GM23338 (cell line): ENCODE measurements around the gene TRAK1. TPM values are rescaled to one million over a fixed set of nuclear protein-coding genes. Genes with fewer than 3 reads are reported as not detected.

Experiments
- ATAC-seq: fragments of 200-7000 bp; cut with Tn5 transposase; 3 replicates; pipeline ENCODE4 v1.9.1; 2020
- DNase-seq: peaks from one replicate; pipeline ENCODE4 v3.0.0-alpha.2; 2015; ENCODE audit warnings: low spot score
- H2AFZ ChIP-seq: fragments of 200-600 bp; sonication (generic); 2 replicates; pipeline ENCODE4 v1.8.0; 2016; ENCODE audit warnings: antibody characterized with exemption, mild to moderate bottlenecking, moderate library complexity
- H3F3A ChIP-seq: fragments of 200-600 bp; sonication (generic); replicated peaks from 2 replicates; pipeline ENCODE4 v1.8.0; 2017; ENCODE audit warnings: antibody characterized with exemption, mixed run types, low read depth
- H3K27ac ChIP-seq: fragments of 200-600 bp; sonication (generic); 2 replicates; pipeline ENCODE4 v1.6.1; 2016; ENCODE audit warnings: low read depth
- H3K27me3 ChIP-seq: fragments of 200-600 bp; sonication (generic); 2 replicates; pipeline ENCODE4 v1.8.0; 2016; ENCODE audit warnings: mild to moderate bottlenecking, mixed run types, moderate library complexity; ENCODE audit not compliant: insufficient read depth
- H3K36me3 ChIP-seq: fragments of 200-600 bp; sonication (generic); 2 replicates; pipeline ENCODE4 v1.8.0; 2016; ENCODE audit warnings: mild to moderate bottlenecking; ENCODE audit not compliant: insufficient read depth
- H3K4me1 ChIP-seq: fragments of 200-600 bp; sonication (generic); 2 replicates; pipeline ENCODE4 v1.8.0; 2016; ENCODE audit warnings: mild to moderate bottlenecking, moderate library complexity; ENCODE audit not compliant: insufficient read depth
- H3K4me2 ChIP-seq: fragments of 200-600 bp; sonication (generic); 2 replicates; pipeline ENCODE4 v1.7.1; 2017; ENCODE audit warnings: mixed run types
- H3K4me3 ChIP-seq: fragments of 200-600 bp; sonication (generic); 2 replicates; pipeline ENCODE4 v1.6.1; 2016; ENCODE audit warnings: mixed run types
- H3K79me2 ChIP-seq: fragments of 200-600 bp; sonication (generic); replicated peaks from 2 replicates; pipeline ENCODE4 v1.8.0; 2017; ENCODE audit warnings: mild to moderate bottlenecking; ENCODE audit not compliant: insufficient read depth
- H3K9me2 ChIP-seq: fragments of 200-600 bp; sonication (generic); 2 replicates; pipeline ENCODE4 v1.8.0; 2017; ENCODE audit not compliant: insufficient read depth
- H4K20me1 ChIP-seq: fragments of 200-600 bp; sonication (generic); replicated peaks from 2 replicates; pipeline ENCODE4 v1.8.0; 2017; ENCODE audit warnings: mild to moderate bottlenecking; ENCODE audit not compliant: insufficient read depth
- H3K27ac Mint-ChIP-seq: 2 replicates; pipeline ENCODE4 v1.8.0; 2020; ENCODE audit warnings: inconsistent platforms, mild to moderate bottlenecking, moderate library complexity, mixed read lengths
- H3K27me3 Mint-ChIP-seq: 3 replicates; pipeline ENCODE4 v1.8.0; 2022; ENCODE audit warnings: low read depth, mild to moderate bottlenecking, moderate library complexity, mixed read lengths, inconsistent platforms; ENCODE audit not compliant: insufficient read depth, poor library complexity
- H3K36me3 Mint-ChIP-seq: 3 replicates; pipeline ENCODE4 v1.8.0; 2021; ENCODE audit warnings: low read depth, mild to moderate bottlenecking, inconsistent platforms, moderate library complexity, mixed read lengths
- H3K4me1 Mint-ChIP-seq: 3 replicates; pipeline ENCODE4 v1.8.0; 2020; ENCODE audit warnings: mild to moderate bottlenecking, inconsistent platforms, mixed read lengths
- H3K4me3 Mint-ChIP-seq: 3 replicates; pipeline ENCODE4 v1.8.0; 2021; ENCODE audit warnings: moderate library complexity, mild to moderate bottlenecking, inconsistent platforms, mixed read lengths
- H3K9me3 Mint-ChIP-seq: 3 replicates; pipeline ENCODE4 v1.8.0; 2020; ENCODE audit warnings: moderate library complexity, mild to moderate bottlenecking, inconsistent platforms, mixed read lengths
- EZH2 ChIP-seq: fragments of 200-600 bp; sonication (generic); IDR thresholded peaks from one replicate; pipeline ENCODE4 v1.8.0; 2017; ENCODE audit warnings: antibody characterized with exemption, mild to moderate bottlenecking, low read depth; ENCODE audit not compliant: unreplicated experiment
- JUNB ChIP-seq: IDR thresholded peaks from one replicate; pipeline ENCODE4 v1.6.1; 2016; ENCODE audit warnings: antibody characterized with exemption; ENCODE audit not compliant: unreplicated experiment
- POLR2AphosphoS5 ChIP-seq: IDR thresholded peaks from 2 replicates; pipeline ENCODE4 v1.6.1; 2016; ENCODE audit warnings: antibody characterized with exemption, low read depth
- REST ChIP-seq: IDR thresholded peaks from one replicate; pipeline ENCODE4 v1.6.1; 2018; ENCODE audit warnings: antibody characterized with exemption; ENCODE audit not compliant: unreplicated experiment
- STAT1 ChIP-seq: IDR thresholded peaks from one replicate; pipeline ENCODE4 v1.6.1; 2016; ENCODE audit warnings: antibody characterized with exemption; ENCODE audit not compliant: unreplicated experiment
- ZNF114 ChIP-seq: fragments of 250-450 bp; sonication (Bioruptor Pico); IDR thresholded peaks from 2 replicates; pipeline ENCODE4 v1.5.0; 2020; ENCODE audit warnings: mild to moderate bottlenecking, moderate library complexity
- ZNF331 ChIP-seq: fragments of 250-450 bp; sonication (Bioruptor Pico); IDR thresholded peaks from 2 replicates; pipeline ENCODE4 v1.5.0; 2020; ENCODE audit warnings: low read depth, mild to moderate bottlenecking, moderate library complexity
- polyA plus RNA-seq: library from polyadenylated mRNA; unstranded; fragments of >200 nt; fragmentation: Nextera tagmentation; extraction: Ambion mirVana; gene quantifications from 2 replicates; pipeline ENCODE4 v1.2.1, GENCODE V29; 2016
- total RNA-seq: library from RNA; depleted of rRNA; stranded (reverse); fragments of >200 nt; shearing (Covaris generic); gene quantifications from 2 replicates; pipeline ENCODE4 v1.2.3, GENCODE V29; 2014
- TF ChIP-seq, protein P1 (sequence below), 2 experiments: fragments of 200-600 bp in 1 of 2; sonication (generic) in 1 of 2; conservative IDR thresholded peaks; 2 replicates each; pipeline versions ENCODE4 v1.5.1 to v1.6.1; 2016 to 2017; ENCODE audit warnings: antibody characterized with exemption in 2 of 2, low read depth in 2 of 2, mild to moderate bottlenecking in 2 of 2, moderate library complexity in 1 of 2
- TF ChIP-seq, protein P2 (sequence below): fragments of 250-450 bp; sonication (Bioruptor Pico); IDR thresholded peaks from 2 replicates; pipeline ENCODE4 v1.5.0; 2020; ENCODE audit warnings: mild to moderate bottlenecking, moderate library complexity

Gene TRAK1
- total and polyA plus RNA-seq, 2 experiments from 2014 or later, result 13.4 to 47.4 TPM

- no peak overlapping the region for H2AFZ ChIP-seq
- H3K36me3 ChIP-seq, result no peaks in the 10 kb centered on the region
- no peaks in the 10 kb centered on the region for H3F3A ChIP-seq
- no peaks in the 10 kb centered on the region for H3K27me3 ChIP-seq
- no peaks in the 10 kb centered on the region for H4K20me1 ChIP-seq
- H3K9me2 ChIP-seq, result no peaks in the 10 kb centered on the region
- Mint-ChIP-seq H3K27me3 (peaks cover 15% of the 10 kb centered on the region), H3K4me3 (no peak overlapping the region), H3K27ac (0 out of 2 replicates have a peak overlapping the region, but pooled peaks have one; percentile 20), H3K9me3 (peaks cover 5% of the 10 kb centered on the region; the same call in 2 of the 3 replicates), H3K4me1 (peaks cover 21% of the 10 kb centered on the region), H3K36me3 (peaks cover 8% of the 10 kb centered on the region)
- no peak overlapping the region for H3K4me3 ChIP-seq
- no peak for ATAC-seq
- peaks cover 19% of the 10 kb centered on the region for H3K4me1 ChIP-seq
- DNase-seq, result no peak
- TF ChIP-seq, protein P1, sequence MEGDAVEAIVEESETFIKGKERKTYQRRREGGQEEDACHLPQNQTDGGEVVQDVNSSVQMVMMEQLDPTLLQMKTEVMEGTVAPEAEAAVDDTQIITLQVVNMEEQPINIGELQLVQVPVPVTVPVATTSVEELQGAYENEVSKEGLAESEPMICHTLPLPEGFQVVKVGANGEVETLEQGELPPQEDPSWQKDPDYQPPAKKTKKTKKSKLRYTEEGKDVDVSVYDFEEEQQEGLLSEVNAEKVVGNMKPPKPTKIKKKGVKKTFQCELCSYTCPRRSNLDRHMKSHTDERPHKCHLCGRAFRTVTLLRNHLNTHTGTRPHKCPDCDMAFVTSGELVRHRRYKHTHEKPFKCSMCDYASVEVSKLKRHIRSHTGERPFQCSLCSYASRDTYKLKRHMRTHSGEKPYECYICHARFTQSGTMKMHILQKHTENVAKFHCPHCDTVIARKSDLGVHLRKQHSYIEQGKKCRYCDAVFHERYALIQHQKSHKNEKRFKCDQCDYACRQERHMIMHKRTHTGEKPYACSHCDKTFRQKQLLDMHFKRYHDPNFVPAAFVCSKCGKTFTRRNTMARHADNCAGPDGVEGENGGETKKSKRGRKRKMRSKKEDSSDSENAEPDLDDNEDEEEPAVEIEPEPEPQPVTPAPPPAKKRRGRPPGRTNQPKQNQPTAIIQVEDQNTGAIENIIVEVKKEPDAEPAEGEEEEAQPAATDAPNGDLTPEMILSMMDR (conservative IDR thresholded peaks at IDR 0.05; ENCODE audit: low read depth in 2 of 2), result no peak
- TF ChIP-seq EZH2 (no peak), JUNB (no peak), REST (no peak), ZNF331 (CRISPR knock-in tag) (no peak), ZNF114 (CRISPR knock-in tag) (no peak), POLR2AphosphoS5 (no peak), STAT1 (no peak)
- TF ChIP-seq, protein P2, sequence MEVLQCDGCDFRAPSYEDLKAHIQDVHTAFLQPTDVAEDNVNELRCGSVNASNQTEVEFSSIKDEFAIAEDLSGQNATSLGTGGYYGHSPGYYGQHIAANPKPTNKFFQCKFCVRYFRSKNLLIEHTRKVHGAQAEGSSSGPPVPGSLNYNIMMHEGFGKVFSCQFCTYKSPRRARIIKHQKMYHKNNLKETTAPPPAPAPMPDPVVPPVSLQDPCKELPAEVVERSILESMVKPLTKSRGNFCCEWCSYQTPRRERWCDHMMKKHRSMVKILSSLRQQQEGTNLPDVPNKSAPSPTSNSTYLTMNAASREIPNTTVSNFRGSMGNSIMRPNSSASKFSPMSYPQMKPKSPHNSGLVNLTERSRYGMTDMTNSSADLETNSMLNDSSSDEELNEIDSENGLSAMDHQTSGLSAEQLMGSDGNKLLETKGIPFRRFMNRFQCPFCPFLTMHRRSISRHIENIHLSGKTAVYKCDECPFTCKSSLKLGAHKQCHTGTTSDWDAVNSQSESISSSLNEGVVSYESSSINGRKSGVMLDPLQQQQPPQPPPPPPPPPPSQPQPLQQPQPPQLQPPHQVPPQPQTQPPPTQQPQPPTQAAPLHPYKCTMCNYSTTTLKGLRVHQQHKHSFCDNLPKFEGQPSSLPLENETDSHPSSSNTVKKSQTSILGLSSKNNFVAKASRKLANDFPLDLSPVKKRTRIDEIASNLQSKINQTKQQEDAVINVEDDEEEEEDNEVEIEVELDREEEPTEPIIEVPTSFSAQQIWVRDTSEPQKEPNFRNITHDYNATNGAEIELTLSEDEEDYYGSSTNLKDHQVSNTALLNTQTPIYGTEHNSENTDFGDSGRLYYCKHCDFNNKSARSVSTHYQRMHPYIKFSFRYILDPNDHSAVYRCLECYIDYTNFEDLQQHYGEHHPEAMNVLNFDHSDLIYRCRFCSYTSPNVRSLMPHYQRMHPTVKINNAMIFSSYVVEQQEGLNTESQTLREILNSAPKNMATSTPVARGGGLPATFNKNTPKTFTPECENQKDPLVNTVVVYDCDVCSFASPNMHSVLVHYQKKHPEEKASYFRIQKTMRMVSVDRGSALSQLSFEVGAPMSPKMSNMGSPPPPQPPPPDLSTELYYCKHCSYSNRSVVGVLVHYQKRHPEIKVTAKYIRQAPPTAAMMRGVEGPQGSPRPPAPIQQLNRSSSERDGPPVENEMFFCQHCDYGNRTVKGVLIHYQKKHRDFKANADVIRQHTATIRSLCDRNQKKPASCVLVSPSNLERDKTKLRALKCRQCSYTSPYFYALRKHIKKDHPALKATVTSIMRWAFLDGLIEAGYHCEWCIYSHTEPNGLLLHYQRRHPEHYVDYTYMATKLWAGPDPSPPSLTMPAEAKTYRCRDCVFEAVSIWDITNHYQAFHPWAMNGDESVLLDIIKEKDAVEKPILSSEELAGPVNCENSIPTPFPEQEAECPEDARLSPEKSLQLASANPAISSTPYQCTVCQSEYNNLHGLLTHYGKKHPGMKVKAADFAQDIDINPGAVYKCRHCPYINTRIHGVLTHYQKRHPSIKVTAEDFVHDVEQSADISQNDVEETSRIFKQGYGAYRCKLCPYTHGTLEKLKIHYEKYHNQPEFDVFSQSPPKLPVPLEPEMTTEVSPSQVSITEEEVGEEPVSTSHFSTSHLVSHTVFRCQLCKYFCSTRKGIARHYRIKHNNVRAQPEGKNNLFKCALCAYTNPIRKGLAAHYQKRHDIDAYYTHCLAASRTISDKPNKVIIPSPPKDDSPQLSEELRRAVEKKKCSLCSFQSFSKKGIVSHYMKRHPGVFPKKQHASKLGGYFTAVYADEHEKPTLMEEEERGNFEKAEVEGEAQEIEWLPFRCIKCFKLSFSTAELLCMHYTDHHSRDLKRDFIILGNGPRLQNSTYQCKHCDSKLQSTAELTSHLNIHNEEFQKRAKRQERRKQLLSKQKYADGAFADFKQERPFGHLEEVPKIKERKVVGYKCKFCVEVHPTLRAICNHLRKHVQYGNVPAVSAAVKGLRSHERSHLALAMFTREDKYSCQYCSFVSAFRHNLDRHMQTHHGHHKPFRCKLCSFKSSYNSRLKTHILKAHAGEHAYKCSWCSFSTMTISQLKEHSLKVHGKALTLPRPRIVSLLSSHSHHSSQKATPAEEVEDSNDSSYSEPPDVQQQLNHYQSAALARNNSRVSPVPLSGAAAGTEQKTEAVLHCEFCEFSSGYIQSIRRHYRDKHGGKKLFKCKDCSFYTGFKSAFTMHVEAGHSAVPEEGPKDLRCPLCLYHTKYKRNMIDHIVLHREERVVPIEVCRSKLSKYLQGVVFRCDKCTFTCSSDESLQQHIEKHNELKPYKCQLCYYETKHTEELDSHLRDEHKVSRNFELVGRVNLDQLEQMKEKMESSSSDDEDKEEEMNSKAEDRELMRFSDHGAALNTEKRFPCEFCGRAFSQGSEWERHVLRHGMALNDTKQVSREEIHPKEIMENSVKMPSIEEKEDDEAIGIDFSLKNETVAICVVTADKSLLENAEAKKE, result no peak
- peaks cover 4% of the 10 kb centered on the region for H3K79me2 ChIP-seq
- no peak overlapping the region for H3K4me2 ChIP-seq
- H3K27ac ChIP-seq, result 0 out of 2 replicates have a peak overlapping the region, but pooled peaks have one; percentile 23
Observed at GRCh38 chr3:42098171-42098570, 7.0 kb downstream of the TRAK1 start.
